Activated T-helper 1 cell treated with anti-CD3 and anti-CD28 coated beads, Interleukin-12 subunit alpha, Interleukin-12 subunit beta, Interleukin-2, Interleukin-4 antibody, amounts not matched to agents 30 ng/mL and 10 ng/mL and 1 ng/mL, durations not matched to agents 14 hours and 24 hours and 36 hours (primary cell): ENCODE measurements around the gene USP44. TPM values are rescaled to one million over a fixed set of nuclear protein-coding genes. Genes with fewer than 3 reads are reported as not detected.

ENCODE experiments used
- DNase-seq: peaks from one replicate; pipeline ENCODE4 v3.0.0; 2021; ENCODE audit warnings: low spot score
- H3K27ac Mint-ChIP-seq: one replicate; pipeline ENCODE4 v1.8.0; 2021; ENCODE audit warnings: mild to moderate bottlenecking, mixed read lengths
- H3K27me3 Mint-ChIP-seq: one replicate; pipeline ENCODE4 v1.8.0; 2022; ENCODE audit warnings: mild to moderate bottlenecking, moderate library complexity, mixed read lengths; ENCODE audit not compliant: insufficient read depth
- H3K36me3 Mint-ChIP-seq: one replicate; pipeline ENCODE4 v1.8.0; 2021; ENCODE audit warnings: low read depth, mixed read lengths
- H3K4me1 Mint-ChIP-seq: one replicate; pipeline ENCODE4 v1.8.0; 2021; ENCODE audit warnings: low read depth, mixed read lengths
- H3K4me3 Mint-ChIP-seq: one replicate; pipeline ENCODE4 v1.8.0; 2021; ENCODE audit warnings: mild to moderate bottlenecking, moderate library complexity, mixed read lengths
- H3K9me3 Mint-ChIP-seq: one replicate; pipeline ENCODE4 v1.8.0; 2021; ENCODE audit warnings: mixed read lengths
- intact Hi-C: fragments of 100-400 bp; cut with micrococcal nuclease; formaldehyde crosslinking; loops from one replicate; pipeline ENCODE4 v1.15.1; 2024
- total RNA-seq: library from RNA; stranded (reverse); gene quantifications from 2 replicates; pipeline ENCODE4 v1.2.3, GENCODE V29; 2022

The USP44 gene
- total RNA-seq, 1 donor from 2014 or later = 4.4 TPM

DNA sequence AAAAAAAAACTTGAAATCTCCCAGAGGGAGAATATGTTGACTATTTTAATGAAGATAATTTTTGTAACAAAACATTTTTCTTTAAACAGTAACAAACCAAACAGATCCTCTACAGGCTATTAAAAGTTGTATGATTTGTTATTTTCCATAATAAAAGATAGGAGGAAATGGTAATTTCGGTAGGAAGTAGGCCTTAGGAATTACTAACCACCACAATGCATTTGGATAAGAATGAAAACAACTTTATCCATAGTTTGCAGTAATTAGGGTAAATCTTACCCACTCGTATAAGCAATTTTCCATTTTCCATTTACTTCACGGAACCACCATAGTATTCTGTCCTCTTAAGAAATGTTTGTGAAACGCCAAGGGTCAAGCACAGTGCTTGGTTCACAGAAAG, 6.0 kb downstream of the USP44 start:
- Mint-ChIP-seq H3K4me3 (no peak overlapping the region), H3K4me1 (peaks cover 11% of the 10 kb centered on the region), H3K27me3 (peaks cover 3% of the 10 kb centered on the region), H3K27ac (no peak overlapping the region), H3K36me3 (peaks cover 3% of the 10 kb centered on the region), H3K9me3 (peaks cover 7% of the 10 kb centered on the region)
- intact Hi-C loops = loop anchor here (5.0 kb wide), 1 partner anchor 972 kb away; no protein-coding TSS in a partner anchor
- no peak for DNase-seq

DNA sequence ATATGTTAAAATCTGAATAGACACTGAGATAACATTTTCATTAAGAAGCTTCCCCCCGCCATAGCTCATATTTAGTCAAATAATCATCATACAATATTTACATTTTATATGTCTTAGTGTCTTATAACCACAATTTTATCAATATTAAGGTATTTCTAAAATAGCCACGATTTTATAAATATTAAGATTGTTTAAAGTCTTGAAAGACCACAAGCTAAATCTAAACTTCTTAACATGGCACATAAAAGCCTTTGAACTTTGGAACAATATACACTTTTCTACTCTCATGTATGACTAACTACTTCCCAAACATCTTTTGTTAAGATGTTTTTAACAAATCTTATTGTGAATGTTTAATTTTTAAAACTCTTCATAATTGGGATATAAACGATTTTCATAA, 6.5 kb downstream of the USP44 start:
- intact Hi-C loops = loop anchor here (5.0 kb wide), 1 partner anchor 973 kb away; no protein-coding TSS in a partner anchor

DNA sequence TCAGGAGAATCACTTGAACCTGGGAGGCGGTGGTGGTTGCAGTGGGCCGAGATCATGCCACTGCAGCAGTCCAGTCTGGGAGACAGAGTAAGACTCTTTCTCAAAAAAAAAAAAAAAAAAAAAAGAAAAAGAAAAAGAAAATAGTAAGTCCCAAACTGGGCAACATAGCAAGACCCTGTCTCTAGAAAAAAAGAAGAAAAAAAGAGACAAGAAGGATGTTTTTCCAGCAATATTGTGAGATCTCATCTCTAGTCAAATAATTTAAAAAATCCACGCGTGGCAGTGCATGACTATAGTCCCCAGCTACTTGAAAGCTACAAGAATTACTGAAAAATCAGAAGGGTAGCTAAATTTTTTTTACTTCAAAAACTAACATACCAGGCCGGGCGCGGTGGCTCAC, 8.0 kb downstream of the USP44 start:
- DNase-seq = no peak
- Mint-ChIP-seq H3K4me3 (no peak overlapping the region), H3K9me3 (no peaks in the 10 kb centered on the region), H3K4me1 (peaks cover 11% of the 10 kb centered on the region), H3K27me3 (peaks cover 2% of the 10 kb centered on the region), H3K27ac (no peak overlapping the region), H3K36me3 (no peaks in the 10 kb centered on the region)
- intact Hi-C loops = no loop called here

More for the DNA sequence above, 6.5 kb downstream of the USP44 start:
- peaks cover 7% of the 10 kb centered on the region for H3K9me3 Mint-ChIP-seq
- H3K27ac Mint-ChIP-seq = no peak overlapping the region
- H3K27me3 Mint-ChIP-seq = peaks cover 3% of the 10 kb centered on the region
- DNase-seq = no peak
- peaks cover 11% of the 10 kb centered on the region for H3K4me1 Mint-ChIP-seq
- H3K4me3 Mint-ChIP-seq = no peak overlapping the region
- peaks cover 3% of the 10 kb centered on the region for H3K36me3 Mint-ChIP-seq

DNA sequence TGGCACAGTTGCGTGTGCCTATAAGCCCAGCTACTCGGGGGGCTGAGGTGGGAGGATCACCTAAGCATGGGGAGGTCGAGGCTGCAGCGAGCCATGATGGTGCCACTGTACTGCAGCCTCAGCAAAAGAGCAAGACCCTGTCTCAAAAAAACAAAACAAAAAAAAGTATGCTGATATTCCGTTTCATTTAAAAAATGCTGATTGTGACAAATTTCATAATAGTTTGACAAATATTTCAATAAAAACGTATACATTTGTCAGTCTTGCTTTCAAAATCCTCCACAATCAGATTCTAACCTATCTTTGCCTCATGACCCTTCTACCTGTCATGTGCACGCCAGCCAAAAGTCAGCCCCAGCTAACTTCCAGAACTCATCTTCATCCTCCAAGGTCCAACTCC, 9.8 kb downstream of the USP44 start:
- H3K27me3 Mint-ChIP-seq = peaks cover 2% of the 10 kb centered on the region
- no peak for DNase-seq
- H3K27ac Mint-ChIP-seq = no peak overlapping the region
- no peaks in the 10 kb centered on the region for H3K4me1 Mint-ChIP-seq
- no peaks in the 10 kb centered on the region for H3K36me3 Mint-ChIP-seq
- no peaks in the 10 kb centered on the region for H3K9me3 Mint-ChIP-seq
- intact Hi-C loops = no loop called here
- no peak overlapping the region for H3K4me3 Mint-ChIP-seq

DNA sequence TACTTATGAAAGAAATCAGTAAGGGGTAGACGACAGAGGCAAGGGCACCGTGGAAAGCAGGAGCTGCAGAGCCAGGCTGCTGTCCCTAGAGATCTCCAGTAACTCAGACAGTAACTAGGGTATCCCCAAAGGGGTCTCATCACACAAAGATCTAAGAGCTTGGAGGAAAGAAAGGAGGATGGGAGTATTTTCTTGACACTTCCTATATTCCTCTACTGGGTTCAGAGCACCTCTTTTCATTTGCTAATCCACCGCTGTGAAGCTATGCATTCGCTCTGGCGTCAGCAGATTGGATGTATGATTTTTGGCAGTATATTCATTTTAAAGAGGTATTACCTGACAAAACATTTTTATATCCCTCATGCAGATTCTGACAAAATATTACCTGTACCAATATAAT, 12.6 kb downstream of the USP44 start:
- no peaks in the 10 kb centered on the region for H3K4me1 Mint-ChIP-seq
- no peak overlapping the region for H3K4me3 Mint-ChIP-seq
- intact Hi-C loops = loop anchor here (10.0 kb wide), 1 partner anchor 204 kb away; no protein-coding TSS in a partner anchor
- DNase-seq = no peak
- H3K27me3 Mint-ChIP-seq = peaks cover 2% of the 10 kb centered on the region
- no peaks in the 10 kb centered on the region for H3K36me3 Mint-ChIP-seq
- H3K27ac Mint-ChIP-seq = no peak overlapping the region
- H3K9me3 Mint-ChIP-seq = no peaks in the 10 kb centered on the region

DNA sequence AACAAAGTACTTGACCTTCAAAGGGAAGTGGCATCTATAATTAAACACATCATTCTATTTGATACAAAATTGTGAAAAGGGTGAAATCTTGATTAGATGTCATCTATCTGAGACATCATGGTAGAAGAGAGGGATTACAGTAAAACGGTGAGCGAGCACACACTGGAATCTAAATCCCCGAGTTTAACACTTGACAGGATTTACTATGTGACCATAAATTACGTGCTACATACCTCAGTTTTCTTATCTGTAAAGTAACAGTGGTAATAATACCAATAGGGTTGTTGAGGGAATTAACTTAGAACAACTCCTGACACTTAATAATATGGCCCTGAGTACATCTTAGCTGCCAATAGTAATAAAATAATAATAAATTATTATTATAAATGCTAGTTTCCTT, 13.3 kb downstream of the USP44 start:
- intact Hi-C loops = loop anchor here (10.0 kb wide), 1 partner anchor 203 kb away; no protein-coding TSS in a partner anchor
- Mint-ChIP-seq H3K9me3 (no peaks in the 10 kb centered on the region), H3K36me3 (no peaks in the 10 kb centered on the region), H3K4me1 (peaks cover 3% of the 10 kb centered on the region), H3K4me3 (no peak overlapping the region), H3K27ac (no peak overlapping the region), H3K27me3 (peaks cover 2% of the 10 kb centered on the region)
- DNase-seq = no peak

DNA sequence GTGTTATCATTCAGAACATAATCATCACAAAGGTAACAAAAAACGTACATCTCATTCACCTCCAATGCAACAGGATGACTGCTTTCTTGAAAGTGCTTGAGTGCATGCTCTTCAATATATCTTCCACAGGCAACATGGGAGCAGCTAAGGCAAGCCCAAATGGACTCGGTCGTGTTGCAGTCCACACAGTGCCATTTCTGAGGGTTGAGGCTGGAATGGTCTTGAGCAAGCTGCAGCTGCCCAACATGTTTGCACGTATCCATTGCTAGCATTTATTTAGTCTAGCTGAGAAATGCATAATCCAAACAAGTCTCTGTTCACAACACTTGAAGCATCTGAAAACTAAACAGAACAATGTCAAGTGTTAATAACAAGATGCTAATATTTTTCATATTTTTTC, 17.3 kb downstream of the USP44 start:
- no peaks in the 10 kb centered on the region for H3K36me3 Mint-ChIP-seq
- no peak overlapping the region for H3K4me3 Mint-ChIP-seq
- intact Hi-C loops = loop anchor here (1.0 to 10.0 kb wide), 6 partner anchors 14 to 929 kb away; partner anchors contain the start of genes FGD6, NR2C1 and VEZT
- H3K4me1 Mint-ChIP-seq = peaks cover 7% of the 10 kb centered on the region
- H3K27me3 Mint-ChIP-seq = no peaks in the 10 kb centered on the region
- no peak for DNase-seq
- no peak overlapping the region for H3K27ac Mint-ChIP-seq
- H3K9me3 Mint-ChIP-seq = no peaks in the 10 kb centered on the region

DNA sequence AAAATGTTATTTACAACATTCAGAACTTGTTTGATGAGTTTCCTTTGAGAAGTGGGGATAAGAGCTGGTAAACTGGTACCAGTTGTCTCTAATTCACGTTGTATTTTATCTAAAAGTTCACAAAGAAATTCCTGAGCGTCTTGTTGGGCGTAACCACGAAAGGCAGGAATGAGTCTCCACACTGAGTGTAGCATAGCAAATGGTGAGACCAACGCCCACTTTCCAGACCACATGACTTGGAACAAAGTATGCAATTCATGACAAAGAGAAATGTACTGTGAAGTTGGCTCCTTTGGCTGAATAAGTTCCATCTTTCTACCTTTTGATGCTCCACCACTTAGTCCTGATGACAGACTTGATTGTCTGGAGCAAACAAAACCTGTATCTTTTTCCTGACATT, 18.4 kb downstream of the USP44 start:
- H3K27ac Mint-ChIP-seq = no peak overlapping the region
- H3K4me1 Mint-ChIP-seq = peaks cover 7% of the 10 kb centered on the region
- H3K9me3 Mint-ChIP-seq = no peaks in the 10 kb centered on the region
- H3K27me3 Mint-ChIP-seq = no peaks in the 10 kb centered on the region
- H3K36me3 Mint-ChIP-seq = no peaks in the 10 kb centered on the region
- intact Hi-C loops = loop anchor here (10.0 kb wide), 1 partner anchor 198 kb away; no protein-coding TSS in a partner anchor
- no peak for DNase-seq
- no peak overlapping the region for H3K4me3 Mint-ChIP-seq

DNA sequence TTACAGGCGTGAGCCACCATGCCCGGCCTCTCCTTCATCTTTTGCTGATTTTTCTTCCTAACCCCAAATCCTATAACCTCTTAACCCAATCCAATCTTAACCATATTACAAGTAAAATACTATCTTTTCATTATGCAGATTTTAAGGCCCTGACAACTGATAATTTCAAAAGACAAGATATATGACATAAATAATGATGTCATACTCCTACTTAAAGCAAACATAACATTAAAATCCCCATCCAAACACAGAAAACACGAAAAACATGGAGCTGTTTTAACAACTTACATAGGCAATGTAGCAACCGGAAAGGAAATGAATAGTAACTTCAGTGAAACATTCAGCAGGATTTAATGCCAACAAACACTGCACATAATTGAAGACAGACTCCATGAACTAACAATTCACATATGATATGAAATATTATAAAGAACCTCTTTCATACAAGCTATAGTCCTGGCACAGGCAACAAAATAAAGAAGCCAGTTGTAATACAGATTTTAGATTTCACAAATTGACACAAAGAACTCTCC, 21.5 kb downstream of the USP44 start:
- Mint-ChIP-seq H3K4me3 (no peak overlapping the region), H3K9me3 (no peaks in the 10 kb centered on the region), H3K27ac (no peak overlapping the region), H3K27me3 (no peaks in the 10 kb centered on the region), H3K4me1 (peaks cover 7% of the 10 kb centered on the region), H3K36me3 (no peaks in the 10 kb centered on the region)
- no peak for DNase-seq
- intact Hi-C loops = loop anchor here (10.0 kb wide), 1 partner anchor 195 kb away; no protein-coding TSS in a partner anchor

DNA sequence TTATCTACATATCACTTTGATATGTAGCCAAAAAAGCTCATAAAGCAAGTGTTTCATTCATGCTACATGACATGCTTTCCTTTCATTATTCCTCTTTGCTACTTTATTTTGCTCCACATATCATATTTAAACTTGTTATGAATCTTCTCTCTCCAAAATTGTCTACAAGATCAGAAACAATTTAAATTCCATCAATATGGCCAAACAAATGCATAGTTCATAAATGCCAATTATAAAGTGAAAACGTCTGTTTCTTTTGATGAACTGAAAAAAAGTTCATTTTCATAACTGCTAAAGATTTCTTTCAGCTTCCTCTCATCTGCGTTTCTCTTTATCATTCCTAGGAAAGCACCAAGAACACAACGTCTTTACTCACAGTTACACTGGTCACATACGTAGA, 22.8 kb downstream of the USP44 start:
- Mint-ChIP-seq H3K27ac (no peak overlapping the region), H3K9me3 (no peaks in the 10 kb centered on the region), H3K36me3 (no peaks in the 10 kb centered on the region), H3K27me3 (no peaks in the 10 kb centered on the region), H3K4me3 (no peak overlapping the region), H3K4me1 (peaks cover 7% of the 10 kb centered on the region)
- intact Hi-C loops = no loop called here
- DNase-seq = no peak

DNA sequence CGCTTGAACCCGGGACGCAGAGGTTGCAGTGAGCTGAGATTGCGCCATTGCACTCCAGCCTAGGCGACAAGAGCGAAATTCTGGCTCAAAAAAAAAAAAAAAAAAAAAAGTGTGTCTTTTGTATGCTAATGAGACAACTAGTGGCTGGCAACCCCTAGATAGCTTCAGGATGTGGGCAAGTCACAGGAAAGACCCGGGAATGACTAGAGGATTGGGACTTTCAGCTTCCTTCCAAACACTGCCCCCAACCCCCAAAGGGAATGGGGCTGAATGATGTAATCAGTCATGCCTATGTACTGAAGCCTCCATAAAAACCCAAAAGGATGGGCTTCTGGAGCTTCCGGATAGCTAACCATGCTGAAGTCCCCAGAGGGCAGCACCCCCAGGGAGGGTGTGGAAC, 28.6 kb downstream of the USP44 start:
- intact Hi-C loops = no loop called here
- Mint-ChIP-seq H3K36me3 (peaks cover 1% of the 10 kb centered on the region), H3K27me3 (no peaks in the 10 kb centered on the region), H3K4me3 (no peak overlapping the region), H3K9me3 (no peaks in the 10 kb centered on the region), H3K27ac (no peak overlapping the region), H3K4me1 (no peaks in the 10 kb centered on the region)
- DNase-seq = no peak

DNA sequence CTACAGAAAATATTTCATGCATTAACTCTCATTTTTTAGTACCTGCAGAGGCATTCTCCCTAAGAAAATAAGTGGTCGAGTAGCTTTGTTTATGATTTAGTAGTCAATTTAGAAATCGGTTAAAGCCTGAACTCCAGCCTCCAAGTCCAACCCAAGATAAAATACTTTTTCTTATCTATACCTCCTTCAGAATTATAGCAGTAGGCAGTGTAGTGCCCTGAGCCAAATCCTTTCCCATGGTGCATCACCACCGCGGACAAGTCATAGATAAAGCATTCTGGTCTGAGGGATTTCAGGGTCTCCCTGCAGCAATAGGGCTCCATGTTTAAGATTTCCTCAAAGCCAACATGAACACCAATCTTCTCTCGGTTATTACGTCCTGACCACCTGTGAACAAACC, 30.5 kb downstream of the USP44 start:
- intact Hi-C loops = no loop called here
- Mint-ChIP-seq H3K4me3 (no peak overlapping the region), H3K27me3 (no peaks in the 10 kb centered on the region), H3K4me1 (no peaks in the 10 kb centered on the region), H3K36me3 (peaks cover 4% of the 10 kb centered on the region), H3K27ac (no peak overlapping the region), H3K9me3 (no peaks in the 10 kb centered on the region)
- no peak for DNase-seq

DNA sequence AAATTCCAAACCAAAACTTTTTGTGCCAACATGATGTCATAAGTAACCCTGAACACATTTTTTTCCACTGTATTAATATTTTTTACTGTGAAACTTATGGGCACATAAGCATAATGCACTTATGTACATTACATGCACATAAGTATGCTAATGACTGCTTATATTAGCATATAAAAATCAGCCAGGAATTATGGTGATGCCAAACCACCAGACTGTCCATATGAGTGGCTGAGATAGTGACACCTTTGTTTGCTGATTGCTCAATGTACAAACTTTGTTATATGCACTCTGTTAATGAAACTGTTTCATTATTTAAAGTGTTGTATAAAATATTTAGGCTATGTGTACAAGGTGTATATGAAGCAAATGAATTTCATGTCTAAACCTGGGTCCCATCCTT, 32.3 kb downstream of the USP44 start:
- H3K27ac Mint-ChIP-seq = no peak overlapping the region
- H3K4me1 Mint-ChIP-seq = no peaks in the 10 kb centered on the region
- DNase-seq = no peak
- H3K36me3 Mint-ChIP-seq = peaks cover 12% of the 10 kb centered on the region
- intact Hi-C loops = no loop called here
- no peaks in the 10 kb centered on the region for H3K27me3 Mint-ChIP-seq
- H3K4me3 Mint-ChIP-seq = no peak overlapping the region
- no peaks in the 10 kb centered on the region for H3K9me3 Mint-ChIP-seq

DNA sequence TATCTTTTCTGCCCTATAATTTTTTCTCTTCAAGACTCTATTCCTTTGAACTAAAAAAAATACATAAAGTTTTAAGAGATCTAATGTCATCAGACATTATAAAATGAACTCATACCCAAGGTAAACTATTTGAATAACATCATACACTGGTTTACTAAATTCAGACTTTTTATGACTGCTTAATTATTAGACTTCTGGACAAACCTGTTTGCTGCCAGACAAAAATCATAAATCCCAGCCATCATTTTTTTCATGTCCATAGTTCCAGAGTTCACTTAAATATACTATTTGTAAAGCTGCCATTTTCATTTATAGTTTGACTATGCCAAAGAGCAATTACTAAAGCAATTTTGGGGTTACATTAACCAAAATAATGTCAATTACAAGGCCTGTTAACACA, 34.0 kb downstream of the USP44 start:
- Mint-ChIP-seq H3K9me3 (no peaks in the 10 kb centered on the region), H3K4me3 (no peak overlapping the region), H3K27me3 (no peaks in the 10 kb centered on the region), H3K27ac (no peak overlapping the region), H3K4me1 (no peaks in the 10 kb centered on the region), H3K36me3 (peaks cover 21% of the 10 kb centered on the region)
- DNase-seq = no peak
- intact Hi-C loops = no loop called here
